SIG-M5 treated with dmso at 0.1 percent for 504 hours (cell line): ENCODE data around the gene ADAMTS20.
A peak's percentile ranks its signal among the peaks of the same experiment; 100 is the strongest.

ENCODE experiments used
- DNase-seq: peaks from one replicate; lab custom pipeline; 2025; ENCODE audit not compliant: unreplicated experiment; lab: John Stamatoyannopoulos, UW

The ADAMTS20 gene

GRCh38 chr12:43317156-43317555, 234.8 kb downstream of the ADAMTS20 start:
- DNase-seq, result no peak

- DNase-seq, result no peak
Measured at GRCh38 chr12:43316520-43316919, 235.5 kb downstream of the ADAMTS20 start.

GRCh38 chr12:43315961-43316360, 236.0 kb downstream of the ADAMTS20 start:
- no peak for DNase-seq

GRCh38 chr12:43312991-43313505, 239.0 kb downstream of the ADAMTS20 start:
- DNase-seq, result peak; percentile 74

- no peak for DNase-seq
Measured at GRCh38 chr12:43310596-43310995, 241.4 kb downstream of the ADAMTS20 start.

- DNase-seq, result no peak
Measured at GRCh38 chr12:43309959-43310358, 242.0 kb downstream of the ADAMTS20 start.

GRCh38 chr12:43308776-43309175, 243.2 kb downstream of the ADAMTS20 start:
- DNase-seq, result no peak

GRCh38 chr12:43307126-43307525, 244.9 kb downstream of the ADAMTS20 start:
- no peak for DNase-seq

GRCh38 chr12:43306066-43306465, 245.9 kb downstream of the ADAMTS20 start:
- DNase-seq, result peak; percentile 79

GRCh38 chr12:43305065-43305464, 246.9 kb downstream of the ADAMTS20 start:
- no peak for DNase-seq
